DMS53 (cell line): ENCODE results near the gene C15orf62.

Source experiments
- DNase-seq: peaks from one replicate; lab custom pipeline; 2025; lab: John Stamatoyannopoulos, UW

C15orf62 gene

GRCh38 chr15:40782609-40783227 is 12.9 kb downstream of the C15orf62 start:
- DNase-seq, result peak; percentile 92

GRCh38 chr15:40785164-40785563 is 15.4 kb downstream of the C15orf62 start:
- peak; percentile 16 for DNase-seq

DNA sequence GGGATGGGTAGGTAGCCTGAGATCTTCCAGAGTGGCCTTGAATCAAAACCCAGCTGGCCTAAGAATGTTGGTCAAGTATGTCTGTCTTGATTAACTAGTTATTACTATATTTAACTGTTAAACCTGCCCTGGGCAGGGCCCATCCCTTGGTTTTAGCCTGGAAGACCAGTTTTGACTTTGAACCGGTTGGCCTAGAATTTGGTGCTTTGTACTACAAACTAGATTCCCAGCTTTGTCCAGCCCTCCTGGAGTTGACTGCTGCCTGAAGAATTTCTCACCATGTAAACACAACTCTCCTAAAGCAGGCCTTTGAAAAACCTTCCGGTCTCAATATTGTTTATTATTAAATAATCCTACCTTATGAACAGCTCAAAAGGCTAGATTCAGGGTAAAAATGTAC is 16.0 kb downstream of the C15orf62 start:
- DNase-seq, result peak; percentile 23

DNA sequence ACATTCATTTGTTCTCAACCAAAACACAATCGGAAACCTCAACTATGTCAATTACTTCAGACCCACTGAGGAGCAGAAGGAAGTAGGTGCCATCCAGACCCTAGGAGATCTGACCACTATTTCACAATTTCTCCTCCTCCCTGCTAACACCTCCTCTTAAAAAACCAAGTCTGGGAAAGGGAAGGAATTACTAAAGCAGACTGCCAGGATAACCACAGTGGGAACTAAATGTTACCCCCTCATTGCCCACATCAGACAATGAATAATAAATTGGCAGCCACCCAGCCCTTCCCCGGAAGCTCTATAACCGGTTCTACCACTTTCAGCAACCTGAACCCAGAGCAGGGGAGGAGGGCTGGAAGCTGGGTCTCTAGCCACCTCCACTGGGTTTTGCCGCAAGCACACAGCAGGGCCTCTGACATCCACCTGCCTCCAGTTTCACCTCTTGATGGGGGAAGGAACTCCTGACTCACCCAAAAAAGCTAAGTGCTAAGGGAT is 17.6 kb downstream of the C15orf62 start:
- peak; percentile 97 for DNase-seq

DNA sequence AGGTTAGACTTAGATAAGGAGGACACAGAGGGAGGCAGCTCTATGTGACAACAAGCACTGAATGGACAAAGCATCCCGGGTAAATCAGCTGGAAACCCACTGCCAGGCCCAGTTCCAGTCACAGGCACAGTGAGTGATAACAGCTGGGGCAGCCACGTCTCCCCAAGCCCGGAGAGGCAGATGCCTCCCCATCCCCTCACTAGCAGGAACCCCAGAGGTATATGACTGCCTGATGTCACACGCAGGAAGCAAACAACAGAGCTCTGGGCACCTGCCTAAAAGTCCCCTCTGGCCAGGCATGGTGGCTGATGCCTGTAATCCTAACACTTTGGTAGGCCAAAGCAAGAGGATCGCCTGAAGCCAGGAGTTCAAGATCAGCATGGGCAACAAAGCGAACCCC is 18.2 kb downstream of the C15orf62 start:
- DNase-seq, result peak; percentile 83

GRCh38 chr15:40789119-40789518 is 19.3 kb downstream of the C15orf62 start:
- DNase-seq, result no peak

- no peak for DNase-seq
Observed at GRCh38 chr15:40789999-40790398, 20.2 kb downstream of the C15orf62 start.

DNA sequence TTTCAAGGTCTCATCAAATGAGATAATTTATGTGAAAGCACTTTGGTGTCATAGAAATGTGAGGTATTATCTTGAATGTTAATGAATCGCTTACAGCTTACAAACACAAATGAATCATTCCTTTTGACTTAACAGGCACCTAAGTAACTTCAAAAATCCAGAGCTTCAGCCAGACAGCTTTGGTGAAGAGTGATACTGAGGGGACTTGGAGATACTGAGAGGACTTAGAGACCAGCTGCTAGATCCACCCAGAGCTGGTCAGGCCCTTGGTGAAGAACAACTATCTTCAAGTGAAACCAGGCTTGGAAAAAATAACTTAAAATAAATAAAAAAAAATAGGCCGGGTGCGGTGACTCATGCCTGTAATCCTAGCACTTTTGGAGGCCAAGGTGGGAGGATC is 20.9 kb downstream of the C15orf62 start:
- peak; percentile 56 for DNase-seq

- DNase-seq, result peak; percentile 19
Observed at GRCh38 chr15:40792394-40792793, 22.6 kb downstream of the C15orf62 start.

GRCh38 chr15:40793216-40793989 is 23.6 kb downstream of the C15orf62 start:
- DNase-seq, result peak; percentile 90

DNA sequence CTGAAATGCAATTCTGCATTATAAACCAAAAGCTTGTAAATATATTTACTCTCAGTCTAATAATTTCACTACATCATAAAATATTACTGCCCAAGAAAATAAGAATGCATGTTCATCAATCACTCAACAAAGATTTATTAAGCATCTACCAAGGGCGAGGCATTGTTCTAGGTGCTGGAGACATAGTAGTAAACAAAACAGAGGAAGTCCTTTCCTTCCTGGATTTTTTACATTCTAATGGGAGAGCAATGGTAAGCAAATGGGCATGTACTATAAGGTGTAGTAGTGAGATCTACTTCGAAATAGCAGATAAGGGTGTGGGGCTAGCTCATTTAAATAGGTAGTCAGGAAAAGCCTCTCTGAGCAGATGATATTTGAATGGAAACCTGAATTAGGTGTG is 26.3 kb downstream of the C15orf62 start:
- no peak for DNase-seq

GRCh38 chr15:40796512-40796911 is 26.7 kb downstream of the C15orf62 start:
- no peak for DNase-seq

DNA sequence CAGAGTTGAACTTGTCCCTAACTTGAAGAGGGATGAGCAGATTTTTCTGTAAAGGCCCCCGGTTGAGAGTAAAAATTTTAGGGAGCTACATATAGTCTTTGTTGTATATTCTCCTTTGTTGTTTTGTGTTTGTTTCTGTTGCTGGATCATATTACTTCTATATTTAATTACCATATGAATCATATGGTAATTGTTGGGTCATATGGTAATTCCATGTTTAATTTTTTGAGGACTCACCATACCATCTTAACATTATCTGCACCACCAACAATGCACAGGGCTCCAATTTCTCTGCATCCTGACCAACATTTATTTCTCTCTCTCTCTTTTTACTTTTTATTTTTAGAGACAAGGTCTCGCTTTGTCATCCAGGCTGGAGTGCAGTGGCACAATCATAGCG is 29.7 kb downstream of the C15orf62 start:
- DNase-seq, result no peak

GRCh38 chr15:40803076-40803475 is 33.3 kb downstream of the C15orf62 start:
- DNase-seq, result no peak

GRCh38 chr15:40803688-40804087 is 33.9 kb downstream of the C15orf62 start:
- no peak for DNase-seq

DNA sequence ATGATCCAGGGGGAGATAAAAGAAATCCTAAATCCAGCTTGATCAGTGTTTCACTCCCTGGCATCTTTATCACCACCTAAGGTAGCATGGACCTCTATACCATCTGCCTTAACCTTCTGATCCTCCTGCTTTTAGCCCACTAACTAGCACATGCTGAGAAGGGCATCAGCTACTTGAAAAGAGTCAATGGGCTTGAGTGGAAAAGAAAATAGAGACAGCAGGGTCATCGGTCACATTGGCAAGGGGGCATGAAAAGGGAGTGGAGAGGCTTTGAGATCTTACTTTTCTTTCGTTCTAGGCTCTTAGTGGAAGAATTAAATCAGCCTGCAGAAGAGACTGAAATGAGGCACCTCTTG is 36.9 kb downstream of the C15orf62 start:
- DNase-seq, result no peak

DNA sequence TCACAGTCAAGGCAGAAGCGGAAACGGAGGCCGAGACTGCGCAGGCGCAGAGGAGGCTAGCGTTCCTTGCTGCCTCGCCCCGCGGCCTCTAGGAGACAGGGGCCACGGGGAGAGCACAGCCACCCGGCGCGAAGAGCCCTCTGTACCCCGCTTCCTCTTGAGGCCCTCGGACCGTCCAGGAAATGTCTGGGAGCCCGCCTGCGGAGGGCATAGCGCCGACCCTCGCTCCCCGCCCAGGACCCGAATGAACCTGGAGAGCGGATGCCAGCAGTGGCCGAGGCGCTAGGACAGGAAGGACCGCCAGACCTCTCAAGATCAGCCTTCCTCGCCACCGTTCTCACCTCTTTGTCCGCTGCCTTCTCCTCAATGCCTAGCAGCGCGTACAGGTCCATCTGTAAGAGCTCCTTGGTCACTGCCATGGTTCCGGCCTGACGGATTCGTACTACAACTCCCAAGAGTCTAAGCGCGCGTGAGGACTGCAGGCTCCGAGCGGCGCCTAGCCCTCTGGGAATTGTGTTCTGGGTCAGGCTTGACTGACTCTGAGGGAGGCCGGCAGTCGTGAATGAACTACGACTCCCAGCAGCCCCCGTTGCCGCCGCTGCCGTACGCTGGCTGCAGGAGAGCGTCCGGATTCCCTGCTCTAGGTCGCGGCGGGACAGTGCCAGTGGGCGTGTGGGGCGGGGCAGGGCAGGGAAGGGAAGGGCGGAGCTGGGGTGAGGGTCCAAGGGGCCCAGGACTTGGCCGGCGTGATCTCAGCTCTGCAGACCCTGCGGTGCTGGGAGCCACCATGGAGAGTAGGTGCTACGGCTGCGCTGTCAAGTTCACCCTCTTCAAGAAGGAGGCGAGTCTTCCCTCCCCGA is 37.5 kb downstream of the C15orf62 start, which contains the start of the genes DNAJC17 and ZFYVE19:
TSS of gene DNAJC17 (minus strand) at position 446 of the 860 bp plus-strand sequence. CDS start at position 419, 27 bp downstream.
TSS of gene ZFYVE19 (plus strand) at position 62 of the 860 bp plus-strand sequence. CDS start at position 563, 501 bp downstream.
- DNase-seq, result peak; percentile 97

- DNase-seq, result peak; percentile 38
Observed at GRCh38 chr15:40807888-40808461, 38.2 kb downstream of the C15orf62 start.

DNA sequence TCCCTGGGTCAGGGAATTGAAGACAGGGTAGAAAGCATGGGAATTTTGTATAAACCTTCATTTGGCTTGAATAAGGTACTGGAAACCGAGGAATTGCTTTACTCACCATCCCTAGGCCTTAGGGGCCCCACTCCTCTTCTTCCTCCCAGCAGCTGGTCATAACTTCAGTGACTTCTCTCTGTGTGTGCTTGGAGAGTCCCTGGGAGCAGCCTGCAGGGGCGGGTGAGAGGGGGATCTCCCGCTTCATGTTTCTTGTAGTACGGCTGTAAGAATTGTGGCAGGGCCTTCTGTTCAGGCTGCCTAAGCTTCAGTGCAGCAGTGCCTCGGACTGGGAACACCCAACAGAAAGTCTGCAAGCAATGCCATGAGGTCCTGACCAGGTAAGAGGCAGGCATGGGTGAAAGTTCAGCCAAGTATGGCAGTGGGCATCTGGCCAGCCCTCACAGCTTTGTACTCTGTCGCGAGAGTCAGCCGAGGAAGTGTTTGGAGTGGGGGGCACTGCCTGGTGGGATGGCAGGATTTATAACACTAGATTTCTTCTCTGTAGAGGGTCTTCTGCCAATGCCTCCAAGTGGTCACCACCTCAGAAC is 39.2 kb downstream of the C15orf62 start:
- no peak for DNase-seq

DNA sequence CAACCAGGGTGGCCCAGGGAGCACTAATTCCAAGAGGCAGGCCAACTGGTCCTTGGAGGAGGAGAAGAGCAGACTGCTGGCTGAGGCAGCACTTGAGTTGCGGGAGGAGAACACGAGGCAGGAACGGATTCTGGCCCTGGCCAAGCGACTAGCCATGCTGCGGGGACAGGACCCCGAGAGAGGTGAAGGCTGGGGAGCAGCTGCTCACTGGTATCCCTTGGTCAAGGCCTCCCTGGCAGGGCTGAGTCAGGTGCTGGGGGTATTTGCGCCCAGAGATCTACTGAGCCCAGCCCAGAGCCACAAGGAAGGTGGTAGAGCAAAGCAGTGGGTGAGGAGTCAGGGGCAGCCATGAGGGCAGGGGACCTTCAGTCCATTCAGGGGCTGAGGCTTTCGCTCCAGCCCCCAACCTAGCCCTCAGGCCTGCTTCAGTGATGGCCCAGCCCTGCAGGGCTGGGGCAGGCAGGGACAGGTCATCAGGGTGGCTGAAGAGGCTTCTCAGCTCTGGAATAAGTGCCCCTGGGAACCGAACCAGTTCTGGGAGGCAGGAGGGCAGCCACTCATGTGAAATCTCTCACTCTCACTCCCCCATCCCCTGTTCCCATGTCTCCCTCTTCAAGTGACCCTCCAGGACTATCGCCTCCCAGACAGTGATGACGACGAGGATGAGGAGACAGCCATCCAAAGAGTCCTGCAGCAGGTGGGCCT is 43.1 kb downstream of the C15orf62 start:
- DNase-seq, result no peak
